ENCODE results near the gene MORN5. TPM values are rescaled to one million over a fixed set of nuclear protein-coding genes. Genes with fewer than 3 reads are reported as not detected.

MORN5 gene
- polyA plus RNA-seq, 3 donors from 2014 or later = not detected

DNA sequence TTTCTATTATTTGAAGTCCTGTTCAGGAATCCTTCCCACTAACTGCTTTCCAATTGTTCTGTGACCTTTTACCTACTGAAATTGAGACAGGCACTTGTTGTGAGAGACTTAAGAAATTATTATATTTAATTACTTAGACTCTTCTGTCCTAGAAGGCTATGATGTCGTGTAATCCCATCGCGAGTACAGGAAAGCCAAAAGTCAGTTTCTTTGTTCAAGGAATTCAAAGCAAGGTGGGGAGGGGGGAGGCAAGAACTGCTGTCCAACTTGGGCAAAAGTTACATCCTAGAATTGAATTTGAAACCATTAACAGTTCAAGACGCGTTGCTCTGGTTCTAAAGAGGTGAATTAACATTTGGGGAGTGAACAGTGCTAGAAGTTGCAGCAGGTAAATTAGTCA, 18.0 kb upstream of the MORN5 start:
- Mint-ChIP-seq H3K27me3 (ENCODE audit: low read depth in 3 of 3) (peaks cover 0 to 3% (median 2%) of the 10 kb centered on the region in 3 donors), H3K27ac (no peak overlapping the region), H3K4me3 (no peak overlapping the region), H3K9me3 (no peaks in the 10 kb centered on the region), H3K4me1 (peaks cover 0 to 6% of the 10 kb centered on the region in 2 donors), H3K36me3 (peaks cover 11 to 30% (median 26%) of the 10 kb centered on the region in 3 donors)
- DNase-seq = no peak

DNA sequence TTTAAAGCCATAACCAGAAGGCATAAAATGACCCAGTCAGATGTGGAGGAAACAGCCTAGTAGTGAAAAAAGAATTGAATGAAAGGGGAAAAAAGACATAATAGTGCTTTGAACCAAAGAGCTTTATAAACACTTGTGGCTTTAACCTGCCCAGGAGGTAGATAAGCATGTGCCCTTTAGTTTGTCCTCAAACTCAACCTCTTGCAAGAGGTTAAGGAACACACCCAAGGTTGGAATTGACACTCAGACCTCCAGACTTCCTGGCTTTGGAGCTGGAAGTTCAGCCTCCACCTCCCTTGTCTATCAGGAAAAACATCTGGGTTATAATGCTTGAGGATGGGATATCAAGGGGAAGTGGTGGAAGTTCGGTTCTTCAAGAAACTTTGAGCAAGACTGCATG, 16.4 kb upstream of the MORN5 start:
- Mint-ChIP-seq H3K36me3 (peaks cover 18 to 39% (median 32%) of the 10 kb centered on the region in 3 donors), H3K27ac (peak overlapping the region in 1 of 6 donors; percentile 62), H3K4me3 (peak overlapping the region in 1 of 5 donors; percentile 9), H3K9me3 (no peaks in the 10 kb centered on the region), H3K27me3 (ENCODE audit: low read depth in 3 of 3) (peaks cover 0 to 3% (median 0%) of the 10 kb centered on the region in 3 donors), H3K4me1 (peaks cover 0 to 6% of the 10 kb centered on the region in 2 donors)
- no peak for DNase-seq

DNA sequence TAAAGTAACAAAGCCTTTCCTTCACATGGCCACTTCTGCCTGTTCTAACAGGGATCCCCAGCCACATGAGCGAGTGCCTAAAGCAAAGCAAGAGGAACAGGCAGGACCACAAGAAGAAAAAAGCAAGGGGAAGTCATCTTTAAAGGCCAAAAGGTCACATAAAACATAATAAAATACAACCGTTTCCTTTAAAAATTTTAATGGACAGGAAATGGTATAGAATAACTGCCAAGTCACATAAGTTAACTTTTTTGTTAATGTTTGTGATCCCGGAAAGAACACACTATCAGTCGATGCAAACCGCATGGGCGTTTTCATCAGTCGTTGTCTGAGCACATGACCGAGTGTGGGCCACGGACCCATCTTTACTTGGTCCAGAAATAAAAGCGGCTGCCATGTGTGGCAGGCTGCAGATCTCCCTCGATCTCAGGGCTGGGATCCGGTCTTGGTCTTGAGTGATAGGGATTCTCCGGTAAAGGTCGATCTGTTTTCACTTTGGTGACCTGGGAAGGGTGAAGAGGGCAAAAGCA, 15.8 kb upstream of the MORN5 start:
- H3K27ac Mint-ChIP-seq = peak overlapping the region in 3 of 6 donors; percentile 18 to 62 (median 56)
- peaks cover 21 to 42% (median 32%) of the 10 kb centered on the region in 3 donors for H3K36me3 Mint-ChIP-seq
- H3K27me3 Mint-ChIP-seq (ENCODE audit: low read depth in 3 of 3) = peaks cover 0 to 3% (median 0%) of the 10 kb centered on the region in 3 donors
- no peak for DNase-seq
- peak overlapping the region in 1 of 5 donors; percentile 9 for H3K4me3 Mint-ChIP-seq
- H3K9me3 Mint-ChIP-seq = no peaks in the 10 kb centered on the region
- H3K4me1 Mint-ChIP-seq = peaks cover 0 to 6% of the 10 kb centered on the region in 2 donors

DNA sequence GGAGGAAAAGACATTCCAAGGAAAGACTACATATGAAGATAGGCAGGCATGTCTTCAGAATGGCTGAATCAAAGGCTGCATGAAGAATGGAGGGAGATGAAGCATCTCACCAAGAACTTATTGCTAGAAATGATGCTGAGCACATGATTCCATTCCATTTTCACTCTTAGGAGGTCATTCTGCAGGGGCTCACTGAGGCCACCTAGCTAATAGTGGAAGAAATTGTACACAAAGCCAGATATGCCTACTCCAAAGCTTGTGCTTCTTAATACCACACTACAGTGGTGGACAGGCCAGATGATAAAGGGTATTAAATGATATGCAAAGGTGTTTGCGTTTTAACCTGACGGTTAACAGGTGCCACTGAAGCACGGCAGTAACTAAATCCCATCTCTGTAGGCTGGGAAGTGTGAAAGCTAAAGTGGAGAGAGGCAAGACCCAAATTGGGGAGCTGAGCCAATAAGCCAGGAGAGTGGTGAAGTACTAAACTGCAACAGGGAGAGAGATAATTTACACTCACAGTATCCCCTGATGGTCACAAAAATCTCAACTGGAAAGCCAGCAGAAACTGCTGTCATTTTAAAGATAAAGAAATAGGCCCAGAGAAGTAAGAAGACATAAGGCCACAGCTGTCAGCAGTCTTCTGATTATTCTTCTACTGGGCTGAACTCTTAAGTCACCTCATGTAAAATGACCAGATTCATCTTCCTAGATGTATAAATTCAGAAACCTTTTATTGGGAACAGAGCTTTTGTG, 14.7 kb upstream of the MORN5 start:
- H3K36me3 Mint-ChIP-seq = peaks cover 21 to 47% (median 32%) of the 10 kb centered on the region in 3 donors
- H3K9me3 Mint-ChIP-seq = no peaks in the 10 kb centered on the region
- H3K27ac Mint-ChIP-seq = peak overlapping the region in 1 of 6 donors; percentile 57
- peaks cover 0 to 3% (median 0%) of the 10 kb centered on the region in 3 donors for H3K27me3 Mint-ChIP-seq (ENCODE audit: low read depth in 3 of 3)
- H3K4me3 Mint-ChIP-seq = no peak overlapping the region
- peaks cover 0 to 6% of the 10 kb centered on the region in 2 donors for H3K4me1 Mint-ChIP-seq
- DNase-seq = no peak

DNA sequence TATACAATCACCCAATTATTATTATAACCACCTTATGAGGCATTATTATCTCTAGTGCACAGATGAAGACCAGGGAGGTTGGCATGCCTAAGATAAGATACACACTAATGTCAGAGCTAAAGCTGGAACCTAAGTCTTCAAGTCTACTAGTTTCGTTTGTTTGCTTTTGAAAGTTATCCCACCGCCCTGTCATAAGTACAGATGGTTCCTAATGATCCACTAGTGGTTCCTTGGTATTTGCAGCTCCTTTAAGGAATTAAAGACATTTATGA, 14.2 kb upstream of the MORN5 start:
- H3K36me3 Mint-ChIP-seq = peaks cover 21 to 47% (median 32%) of the 10 kb centered on the region in 3 donors

DNA sequence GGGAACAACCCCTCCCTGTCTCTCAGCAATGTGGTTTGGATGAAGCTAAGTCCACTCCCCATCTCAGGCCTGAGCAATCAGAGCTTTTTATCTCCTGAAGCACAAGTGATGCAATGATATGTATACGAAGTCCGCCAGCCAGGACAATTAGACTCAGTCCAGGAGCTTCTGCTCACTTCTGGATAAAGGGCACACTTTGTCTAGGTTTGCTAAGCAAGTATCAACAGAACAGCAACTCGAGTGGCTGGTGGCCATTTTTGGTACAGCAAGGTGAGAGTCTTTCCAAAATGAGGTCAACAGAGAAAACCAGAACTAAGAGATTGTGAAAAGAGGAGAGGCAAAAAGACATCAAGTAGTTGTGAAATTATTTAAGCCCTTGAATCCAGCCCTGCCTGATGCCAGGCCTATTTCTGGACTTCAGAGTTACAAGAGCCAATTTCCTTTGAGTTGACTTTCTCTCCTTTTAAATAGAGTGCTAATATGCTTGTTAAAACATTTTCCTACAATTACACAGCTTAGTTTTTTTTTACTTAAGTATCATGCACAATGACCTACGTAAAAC, 8.4 kb upstream of the MORN5 start:
- Mint-ChIP-seq H3K36me3 (peaks cover 7 to 19% (median 13%) of the 10 kb centered on the region in 3 donors), H3K9me3 (no peaks in the 10 kb centered on the region), H3K4me3 (no peak overlapping the region), H3K27ac (no peak overlapping the region), H3K27me3 (ENCODE audit: low read depth in 3 of 3) (peaks cover 0 to under 1% (median 0%) of the 10 kb centered on the region in 3 donors), H3K4me1 (peaks cover 8 to 12% of the 10 kb centered on the region in 2 donors)
- no peak for DNase-seq

More for the DNA sequence above, 14.2 kb upstream of the MORN5 start:
- no peak overlapping the region for H3K27ac Mint-ChIP-seq
- peaks cover 0 to 3% (median 0%) of the 10 kb centered on the region in 3 donors for H3K27me3 Mint-ChIP-seq (ENCODE audit: low read depth in 3 of 3)
- H3K4me1 Mint-ChIP-seq = peaks cover 0 to 6% of the 10 kb centered on the region in 2 donors
- DNase-seq = no peak
- H3K9me3 Mint-ChIP-seq = no peaks in the 10 kb centered on the region
- no peak overlapping the region for H3K4me3 Mint-ChIP-seq

DNA sequence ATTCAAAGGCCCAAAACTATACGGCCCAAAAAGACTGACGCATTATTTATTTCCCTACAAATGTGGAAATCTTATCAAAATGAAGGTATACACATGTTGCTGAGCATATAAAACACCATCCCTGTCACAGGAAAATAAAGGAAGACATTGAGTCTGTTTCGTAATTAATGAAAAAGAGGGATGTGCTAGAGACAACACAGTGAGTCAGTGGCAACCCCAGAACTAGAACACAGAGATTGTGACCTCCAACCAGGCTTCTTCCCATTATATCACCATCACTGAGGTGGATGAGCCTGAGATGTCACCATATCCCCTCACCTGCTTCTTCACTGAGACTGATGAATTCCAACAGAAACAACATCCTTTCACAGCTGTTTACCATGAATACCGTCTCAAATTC, 3.9 kb upstream of the MORN5 start:
- H3K27ac Mint-ChIP-seq = peak overlapping the region in 1 of 6 donors; percentile 38
- no peak for DNase-seq
- peaks cover 0 to 4% (median 0%) of the 10 kb centered on the region in 3 donors for H3K36me3 Mint-ChIP-seq
- H3K27me3 Mint-ChIP-seq (ENCODE audit: low read depth in 3 of 3) = peaks cover 7 to 10% (median 8%) of the 10 kb centered on the region in 3 donors
- H3K4me3 Mint-ChIP-seq = no peak overlapping the region
- no peaks in the 10 kb centered on the region for H3K9me3 Mint-ChIP-seq
- H3K4me1 Mint-ChIP-seq = peaks cover 43 to 54% of the 10 kb centered on the region in 2 donors

DNA sequence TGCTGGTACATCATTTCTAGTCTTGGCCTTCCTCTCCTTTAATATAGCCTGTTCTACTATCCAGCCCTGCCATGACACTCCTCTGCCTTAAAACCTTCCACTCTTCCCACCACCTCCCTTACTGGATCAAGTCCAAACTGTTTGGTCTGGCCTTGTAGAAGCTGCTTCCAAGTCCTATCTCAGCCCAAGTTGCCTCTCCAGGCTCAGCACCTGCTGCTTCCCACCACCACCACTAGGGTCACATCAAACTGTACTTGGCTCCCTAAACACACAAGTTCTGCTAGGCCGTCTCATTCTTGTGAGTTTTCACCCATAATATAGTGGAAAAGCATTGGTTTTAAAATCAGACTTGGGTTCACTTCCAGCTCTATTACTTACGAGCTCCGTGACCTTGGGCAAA, 1.5 kb upstream of the MORN5 start:
- Mint-ChIP-seq H3K27me3 (ENCODE audit: low read depth in 3 of 3) (peaks cover 7 to 10% (median 8%) of the 10 kb centered on the region in 3 donors), H3K27ac (peak overlapping the region in 1 of 6 donors; percentile 90), H3K4me3 (peak overlapping the region in 4 of 5 donors; percentile 0 to 36 (median 8)), H3K9me3 (peaks cover 0 to 5% (median under 1%) of the 10 kb centered on the region in 6 donors), H3K4me1 (peaks cover 43 to 54% of the 10 kb centered on the region in 2 donors), H3K36me3 (no peaks in the 10 kb centered on the region)
- DNase-seq = peak in 1 of 3 donors; percentile 10

DNA sequence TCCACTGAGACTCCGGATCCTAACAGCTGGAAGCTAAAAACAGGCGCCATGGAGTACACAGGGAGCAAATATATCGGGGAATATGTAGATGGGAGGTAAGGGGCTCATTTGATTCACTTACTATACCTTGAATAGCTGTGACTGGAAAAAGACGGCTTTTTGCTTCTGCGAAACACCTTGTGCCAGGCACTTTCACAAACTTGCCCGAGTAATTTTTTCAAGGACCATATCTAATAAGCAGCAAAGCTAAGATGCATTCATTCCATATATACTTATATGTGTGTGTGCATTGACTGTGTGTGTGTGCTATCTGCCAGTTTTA, 178 bp downstream of the MORN5 start:
- Mint-ChIP-seq H3K4me1 (peaks cover 40 to 48% of the 10 kb centered on the region in 2 donors), H3K4me3 (peak overlapping the region; percentile 93 to 99 (median 95)), H3K36me3 (no peaks in the 10 kb centered on the region), H3K27ac (peak overlapping the region; percentile 90 to 97 (median 91)), H3K27me3 (ENCODE audit: low read depth in 3 of 3) (peaks cover 8 to 14% (median 10%) of the 10 kb centered on the region in 3 donors), H3K9me3 (peaks cover 0 to 5% (median under 1%) of the 10 kb centered on the region in 6 donors)
- no peak for DNase-seq

DNA sequence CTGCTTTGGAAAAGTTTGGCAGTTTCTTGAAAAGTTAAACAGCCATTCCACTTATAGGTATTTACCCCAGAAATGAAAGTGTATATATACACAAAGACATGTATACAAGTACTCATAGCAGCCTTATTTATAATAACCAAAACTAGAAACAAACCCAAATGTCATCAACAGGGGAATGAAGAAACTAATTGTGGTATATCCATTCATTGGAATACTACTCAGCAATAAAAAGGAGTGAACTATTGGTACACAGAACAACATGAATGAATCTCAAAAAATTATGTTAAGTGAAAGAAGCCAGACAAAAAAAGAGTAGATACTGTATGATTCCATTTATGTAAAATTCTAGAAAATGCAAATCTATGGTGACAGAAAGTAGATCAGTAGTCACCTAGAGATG, 2.7 kb downstream of the MORN5 start:
- peaks cover 9 to 15% (median 10%) of the 10 kb centered on the region in 3 donors for H3K27me3 Mint-ChIP-seq (ENCODE audit: low read depth in 3 of 3)
- H3K4me1 Mint-ChIP-seq = peaks cover 27 to 32% of the 10 kb centered on the region in 2 donors
- no peak overlapping the region for H3K4me3 Mint-ChIP-seq
- no peak for DNase-seq
- no peaks in the 10 kb centered on the region for H3K36me3 Mint-ChIP-seq
- H3K9me3 Mint-ChIP-seq = peaks cover 0 to 5% (median under 1%) of the 10 kb centered on the region in 6 donors
- H3K27ac Mint-ChIP-seq = no peak overlapping the region

DNA sequence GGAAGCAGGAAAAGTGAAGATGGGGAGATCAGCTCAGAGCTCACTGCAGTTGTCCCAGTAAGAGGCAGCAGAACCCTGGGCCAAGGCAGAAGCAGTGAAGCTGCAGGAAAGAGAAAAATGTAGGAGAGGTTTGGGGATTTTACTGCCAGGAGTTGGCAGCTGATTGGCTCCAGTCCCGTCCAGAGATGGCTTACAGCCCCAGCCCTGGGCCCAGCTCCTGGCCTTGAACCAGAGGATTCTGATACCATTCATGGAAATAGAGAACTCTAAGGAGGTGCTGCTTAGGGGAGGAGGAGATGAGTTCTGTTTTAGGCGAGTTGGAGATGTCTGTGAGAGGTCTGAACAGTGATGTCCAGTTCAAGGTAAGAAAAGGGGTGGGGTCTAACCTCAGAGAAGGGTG, 4.6 kb downstream of the MORN5 start:
- peaks cover 7 to 13% (median 11%) of the 10 kb centered on the region in 3 donors for H3K27me3 Mint-ChIP-seq (ENCODE audit: low read depth in 3 of 3)
- DNase-seq = no peak
- peaks cover 0 to 5% (median under 1%) of the 10 kb centered on the region in 6 donors for H3K9me3 Mint-ChIP-seq
- H3K4me3 Mint-ChIP-seq = no peak overlapping the region
- H3K36me3 Mint-ChIP-seq = no peaks in the 10 kb centered on the region
- no peak overlapping the region for H3K27ac Mint-ChIP-seq
- H3K4me1 Mint-ChIP-seq = peaks cover 13 to 14% of the 10 kb centered on the region in 2 donors

DNA sequence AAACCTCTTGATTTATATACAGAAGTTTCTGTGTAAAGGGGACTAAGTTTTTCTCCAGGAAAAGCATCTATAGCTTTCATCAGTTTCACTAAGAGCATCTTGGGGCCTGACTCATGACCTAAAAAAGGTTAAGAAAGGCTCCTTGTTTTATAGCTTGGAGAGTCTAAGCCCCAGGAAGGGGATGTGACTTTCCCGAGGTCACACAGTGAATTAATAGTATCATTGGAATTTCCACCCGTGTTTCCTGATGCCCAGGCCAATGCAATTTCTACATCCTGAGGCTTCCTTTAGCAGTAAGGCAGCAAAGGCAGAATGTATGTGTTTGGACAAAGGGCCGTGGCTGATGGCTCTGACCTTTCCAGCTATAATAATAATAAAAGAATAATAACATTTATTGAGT, 8.6 kb downstream of the MORN5 start:
- peaks cover 4 to 8% (median 8%) of the 10 kb centered on the region in 3 donors for H3K27me3 Mint-ChIP-seq (ENCODE audit: low read depth in 3 of 3)
- H3K9me3 Mint-ChIP-seq = no peaks in the 10 kb centered on the region
- H3K36me3 Mint-ChIP-seq = no peaks in the 10 kb centered on the region
- H3K27ac Mint-ChIP-seq = no peak overlapping the region
- no peaks in the 10 kb centered on the region for H3K4me1 Mint-ChIP-seq
- no peak for DNase-seq
- H3K4me3 Mint-ChIP-seq = no peak overlapping the region

DNA sequence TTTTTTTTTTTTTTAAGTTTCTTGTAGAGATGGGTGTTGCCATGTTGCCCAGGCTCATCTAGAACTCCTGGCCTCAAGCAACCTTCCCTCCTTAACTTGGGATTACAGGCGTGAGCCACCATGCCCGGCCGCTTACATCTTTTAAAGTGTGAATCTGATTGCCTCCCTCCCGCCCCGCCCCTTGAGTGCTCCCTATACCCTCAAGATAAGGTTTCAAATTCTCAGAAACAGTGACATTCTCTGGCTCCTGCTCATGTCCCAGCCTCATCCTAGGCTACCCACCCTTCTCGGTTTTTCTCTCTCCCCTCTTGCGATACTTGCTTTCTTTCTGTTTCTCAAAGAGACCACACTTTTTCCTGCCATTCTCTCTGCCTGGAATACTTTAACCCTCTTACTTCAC, 12.4 kb downstream of the MORN5 start:
- Mint-ChIP-seq H3K9me3 (no peaks in the 10 kb centered on the region), H3K27me3 (ENCODE audit: low read depth in 3 of 3) (peaks cover 6 to 9% (median 8%) of the 10 kb centered on the region in 3 donors), H3K4me1 (no peaks in the 10 kb centered on the region), H3K4me3 (no peak overlapping the region), H3K27ac (no peak overlapping the region), H3K36me3 (no peaks in the 10 kb centered on the region)
- DNase-seq = no peak

DNA sequence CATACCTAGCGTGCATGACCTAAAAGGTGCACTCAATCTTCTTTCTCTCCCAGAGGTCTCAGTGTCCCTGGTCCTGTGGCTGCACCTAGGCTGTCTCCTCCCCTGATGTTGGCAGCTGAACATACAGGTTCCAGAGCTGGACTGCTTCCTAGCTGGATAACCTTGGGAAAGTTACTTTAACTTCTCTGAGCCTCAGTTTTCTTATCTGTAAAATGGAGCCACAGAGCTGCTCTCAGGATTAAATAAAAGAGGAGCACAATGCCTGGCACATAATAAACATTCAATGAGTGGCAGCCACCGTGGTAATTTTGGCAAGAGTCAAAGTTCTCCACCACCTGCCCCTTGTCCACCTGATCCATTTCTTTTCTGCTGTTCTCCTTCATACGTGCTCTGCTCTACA, 14.0 kb downstream of the MORN5 start:
- no peaks in the 10 kb centered on the region for H3K36me3 Mint-ChIP-seq
- H3K4me3 Mint-ChIP-seq = no peak overlapping the region
- H3K27ac Mint-ChIP-seq = no peak overlapping the region
- no peaks in the 10 kb centered on the region for H3K4me1 Mint-ChIP-seq
- peaks cover 5 to 9% (median 8%) of the 10 kb centered on the region in 3 donors for H3K27me3 Mint-ChIP-seq (ENCODE audit: low read depth in 3 of 3)
- H3K9me3 Mint-ChIP-seq = no peaks in the 10 kb centered on the region
- DNase-seq = no peak
